CD4-positive, alpha-beta T cell treated with Interleukin-15 for 4 hours (primary cell): ENCODE results near the gene SPIN1.

Experiments
- DNase-seq: peaks from one replicate; pipeline ENCODE4 v3.0.0-alpha.2; 2020; ENCODE audit warnings: low spot score

SPIN1 gene

GRCh38 chr9:88436379-88436778 lies 48.1 kb downstream of the SPIN1 start:
- DNase-seq, result no peak

DNA sequence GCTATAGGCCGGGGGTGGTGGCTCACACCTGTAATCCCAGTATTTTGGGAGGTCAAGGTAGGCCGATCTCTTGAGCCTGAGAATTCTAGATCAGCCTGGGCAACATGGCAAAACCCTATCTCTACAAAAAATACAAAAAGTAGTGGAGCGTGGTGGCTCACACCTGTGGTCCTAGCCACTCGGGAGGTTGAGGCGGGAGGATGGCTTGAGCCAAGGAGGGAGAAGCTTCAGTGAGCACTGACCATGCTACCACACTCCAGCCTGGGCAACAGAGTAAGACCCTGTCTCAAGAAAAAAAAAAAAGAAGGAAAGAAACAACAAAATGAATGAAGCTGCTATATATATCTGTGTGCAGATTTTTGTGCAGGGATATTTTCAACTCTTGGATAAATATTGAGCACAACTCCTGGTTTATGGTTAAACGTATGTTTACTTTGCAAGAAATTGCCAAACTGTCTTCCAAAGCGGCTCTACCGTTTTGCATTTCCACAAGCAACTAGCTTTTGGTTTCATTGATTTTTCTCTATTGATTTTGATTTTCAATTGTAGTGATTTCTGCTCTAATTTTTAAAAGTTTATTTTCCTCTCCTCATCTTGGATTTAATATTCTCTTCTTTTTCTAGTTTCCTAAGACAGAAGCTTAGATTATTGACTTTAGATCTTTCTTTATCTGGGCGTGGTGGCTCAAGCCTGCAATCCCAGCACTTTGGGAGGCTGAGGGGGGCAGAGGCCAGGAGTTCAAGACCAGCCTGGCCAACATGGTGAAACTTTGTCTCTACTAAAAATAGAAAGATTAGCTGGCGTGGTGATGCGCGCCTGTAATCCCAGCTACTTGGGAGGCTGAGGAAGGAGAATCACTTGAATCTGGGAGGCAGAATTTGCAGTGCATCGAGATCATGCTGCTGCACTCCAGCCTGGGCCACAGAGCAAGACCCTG lies 49.2 kb downstream of the SPIN1 start:
- DNase-seq, result no peak

GRCh38 chr9:88438811-88439210 lies 50.6 kb downstream of the SPIN1 start:
- no peak for DNase-seq

DNA sequence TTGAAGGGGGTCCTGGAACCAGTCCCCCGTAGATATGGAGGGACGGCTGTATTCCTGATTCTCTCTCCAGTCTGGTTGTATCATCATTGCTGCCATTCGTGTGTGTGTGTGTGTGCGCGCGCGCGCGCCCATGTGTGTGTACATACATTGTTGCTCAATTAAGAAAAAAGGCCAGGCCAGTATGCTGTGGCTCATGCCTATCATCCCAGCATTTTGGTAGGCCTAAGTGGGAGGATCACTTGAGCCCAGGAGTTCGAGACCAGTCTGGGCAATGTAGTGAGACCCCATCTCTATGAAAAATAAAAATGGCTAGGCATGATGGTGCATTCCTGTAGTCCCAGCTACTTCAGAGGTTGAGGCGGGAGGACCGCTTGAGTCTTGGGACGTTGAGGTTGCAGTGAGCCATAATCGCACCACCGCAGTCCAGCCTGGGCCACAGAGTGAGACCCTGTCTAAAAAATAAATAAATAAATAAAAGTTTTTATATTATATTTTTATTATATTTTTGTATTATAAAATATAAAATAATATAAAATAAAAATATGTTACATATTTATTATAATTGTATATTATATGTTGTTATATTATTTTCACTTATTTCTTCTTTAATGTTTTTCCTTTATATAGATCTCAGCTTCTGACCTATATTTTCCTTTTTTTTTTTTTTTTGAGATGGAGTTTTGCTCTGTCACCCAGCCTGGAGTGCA lies 53.2 kb downstream of the SPIN1 start:
- no peak for DNase-seq

DNA sequence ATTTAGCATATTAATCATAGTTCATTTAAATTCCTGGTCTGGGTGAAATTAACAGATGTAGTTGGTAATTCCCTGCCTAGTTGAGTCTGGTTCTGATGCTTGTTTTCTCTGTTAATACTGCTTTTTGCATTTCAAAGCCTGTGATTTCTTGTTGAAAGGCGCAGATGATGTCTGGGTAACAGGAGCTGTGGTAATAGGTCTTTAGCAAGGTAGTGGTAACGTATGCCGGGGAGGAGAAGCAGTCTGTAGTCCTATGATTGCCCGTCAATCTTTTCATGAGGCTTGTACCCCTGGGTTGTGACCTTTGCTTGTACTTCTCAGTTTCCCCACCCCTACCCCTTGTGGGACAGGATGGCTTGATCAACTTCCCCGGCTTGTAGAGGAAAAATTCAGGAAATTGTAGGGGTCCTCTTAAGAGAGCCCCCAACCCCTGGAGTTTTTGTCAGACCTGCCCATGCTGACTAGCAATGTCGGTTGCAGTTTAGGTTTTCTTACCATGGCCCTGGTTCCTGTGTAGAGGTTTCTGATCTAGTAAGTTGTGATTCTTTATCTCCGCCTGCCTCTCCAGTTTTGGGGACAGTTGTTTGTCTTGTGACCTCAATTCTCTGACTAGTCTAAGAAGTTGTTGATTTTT lies 55.4 kb downstream of the SPIN1 start:
- no peak for DNase-seq

- no peak for DNase-seq
Observed at GRCh38 chr9:88446728-88447127, 58.5 kb downstream of the SPIN1 start.

- no peak for DNase-seq
Observed at GRCh38 chr9:88447431-88447830, 59.2 kb downstream of the SPIN1 start.

DNA sequence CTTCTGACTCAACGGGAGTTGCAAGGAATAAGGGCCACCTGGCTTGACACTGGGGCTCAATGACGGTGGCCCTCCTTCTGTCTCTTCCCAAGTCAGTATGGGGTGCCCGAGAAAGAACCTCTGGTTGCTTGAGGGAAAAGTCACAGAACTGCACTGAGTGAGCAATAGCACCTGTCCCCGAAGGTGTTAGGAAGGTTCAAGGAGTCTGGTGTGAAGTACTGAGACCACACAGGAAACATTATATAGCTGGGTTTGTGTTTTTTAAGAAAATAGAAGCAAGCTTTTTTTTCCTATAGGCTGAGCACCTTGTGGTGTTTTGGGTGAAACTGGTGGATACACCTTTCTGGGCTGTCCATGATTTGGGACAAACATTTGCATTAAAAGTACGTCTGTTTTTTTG lies 62.9 kb downstream of the SPIN1 start:
- DNase-seq, result no peak

DNA sequence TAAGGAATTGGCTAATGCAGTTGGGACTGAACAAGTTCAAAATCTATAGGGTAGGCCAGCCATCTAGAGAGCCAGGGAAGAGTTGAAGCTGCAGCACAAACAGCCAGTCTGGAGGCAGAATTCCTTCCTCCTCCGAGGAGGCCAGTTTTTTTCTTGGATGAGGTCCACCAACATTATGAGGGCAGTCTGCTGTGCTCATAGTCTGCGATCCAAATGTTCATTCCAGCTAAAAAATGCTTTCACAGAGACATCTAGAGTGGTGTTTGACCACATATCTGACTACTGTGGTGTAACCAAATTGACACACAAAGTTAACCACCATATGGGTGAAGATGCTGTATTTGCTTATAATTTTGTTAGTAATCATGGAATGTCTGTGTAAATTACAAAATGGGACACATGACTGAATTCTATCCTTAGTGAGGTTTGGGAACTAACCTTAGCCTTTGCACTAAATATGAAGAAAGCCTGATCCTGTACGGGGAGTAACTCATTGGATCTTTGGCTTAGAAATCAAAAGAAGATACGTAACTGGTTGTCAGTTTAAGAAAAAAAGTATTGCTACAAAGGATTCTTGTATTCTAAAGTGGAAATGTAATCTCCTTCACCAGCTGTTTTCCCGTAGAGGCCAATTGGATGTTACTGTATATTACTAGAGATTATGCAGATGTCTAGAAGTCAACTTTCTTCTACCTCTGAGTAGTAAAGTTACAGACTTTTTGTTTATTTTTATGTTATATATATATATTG lies 70.6 kb downstream of the SPIN1 start:
- DNase-seq, result no peak

GRCh38 chr9:88460587-88461332 lies 72.5 kb downstream of the SPIN1 start:
- no peak for DNase-seq

DNA sequence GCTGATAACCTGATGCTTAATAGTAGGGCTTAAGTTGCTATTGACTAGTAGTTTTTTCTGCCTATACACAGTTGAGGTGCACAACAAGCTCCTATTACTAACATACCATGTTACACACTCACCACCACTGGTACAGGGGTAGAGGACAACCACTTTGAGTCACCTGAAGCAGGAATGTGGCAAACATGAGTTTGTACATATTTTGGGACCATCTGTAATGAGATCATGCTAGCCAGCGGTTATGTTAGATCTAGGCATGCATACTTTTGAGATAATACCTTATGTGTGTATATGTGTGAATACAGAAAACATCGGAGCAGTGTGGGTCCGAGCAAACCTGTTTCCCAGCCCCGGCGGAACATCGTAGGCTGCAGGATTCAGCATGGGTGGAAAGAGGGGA lies 73.9 kb downstream of the SPIN1 start:
- DNase-seq, result no peak

GRCh38 chr9:88464851-88465250 lies 76.6 kb downstream of the SPIN1 start:
- DNase-seq, result no peak

DNA sequence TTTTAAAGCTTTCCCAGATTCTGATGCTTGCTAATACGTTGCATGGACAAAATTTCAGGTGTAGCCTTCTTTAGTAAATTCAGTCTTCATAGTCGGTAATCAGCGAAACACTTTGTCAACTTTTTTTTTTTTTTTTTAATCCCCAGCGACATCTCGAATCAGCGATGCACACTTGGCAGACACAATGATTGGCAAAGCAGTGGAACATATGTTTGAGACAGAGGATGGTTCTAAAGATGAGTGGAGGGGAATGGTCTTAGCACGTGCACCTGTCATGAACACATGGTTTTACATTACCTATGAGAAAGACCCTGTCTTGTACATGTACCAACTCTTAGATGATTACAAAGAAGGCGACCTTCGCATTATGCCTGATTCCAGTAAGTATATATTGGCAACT lies 80.0 kb downstream of the SPIN1 start:
- no peak for DNase-seq

- DNase-seq, result no peak
Observed at GRCh38 chr9:88476491-88477271, 88.4 kb downstream of the SPIN1 start.

DNA sequence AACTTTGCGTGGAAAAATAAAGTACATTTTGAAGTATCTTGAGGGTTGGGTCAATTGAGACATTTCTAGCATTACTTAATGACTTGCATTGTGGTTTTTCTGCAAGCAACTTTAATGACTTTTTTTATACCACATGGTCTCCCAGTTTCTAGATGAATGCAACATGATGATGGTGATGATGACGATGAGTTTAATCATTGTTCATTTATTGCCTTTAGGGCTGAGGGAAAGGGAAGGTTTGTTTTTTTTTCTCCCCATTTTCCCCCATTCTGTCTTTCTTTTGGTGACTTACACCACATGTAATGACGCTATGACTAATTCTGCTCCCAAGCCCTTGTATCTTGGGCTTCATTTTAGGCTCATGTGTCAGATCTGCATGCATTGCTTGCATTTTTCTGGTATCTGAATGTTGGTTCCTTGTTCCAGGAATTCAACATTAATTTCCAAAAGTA lies 89.1 kb downstream of the SPIN1 start:
- DNase-seq, result no peak

DNA sequence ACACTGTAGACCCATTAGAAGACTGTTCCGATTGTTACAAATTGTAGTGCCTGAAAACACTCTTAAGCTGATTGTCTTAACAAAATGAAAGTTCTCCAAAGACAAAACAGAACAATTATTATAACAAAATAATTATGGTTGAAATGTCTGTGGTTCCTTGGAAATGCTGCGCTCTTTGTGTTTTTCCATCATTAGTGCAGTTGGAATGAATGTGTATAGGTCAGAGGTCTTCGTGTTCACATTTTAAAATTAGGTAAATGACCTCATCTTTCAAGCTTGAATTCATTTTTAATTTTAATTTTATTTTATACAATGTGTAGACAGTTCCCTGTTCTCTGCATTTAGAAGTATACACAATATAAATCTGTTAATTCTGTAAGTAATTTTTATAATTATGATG lies 90.0 kb downstream of the SPIN1 start:
- no peak for DNase-seq

DNA sequence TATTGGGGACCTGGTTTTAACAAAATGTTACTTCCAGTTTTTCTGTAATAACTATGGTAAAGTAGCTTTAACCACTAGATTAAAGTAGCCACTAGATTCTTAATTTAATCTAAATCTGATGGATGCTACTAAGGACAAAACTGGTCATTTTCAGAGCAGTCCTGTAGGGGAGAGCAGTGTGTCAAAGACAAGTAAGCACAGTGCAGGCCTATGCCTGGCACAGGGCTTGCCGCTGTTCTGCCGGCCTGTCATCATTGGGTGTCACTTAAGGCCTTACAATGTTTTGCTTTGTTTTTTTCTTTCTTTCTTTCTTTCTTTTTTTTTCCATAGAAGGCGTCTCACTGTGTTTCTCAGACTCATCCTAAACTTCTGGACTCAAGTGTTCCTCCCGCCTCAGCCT lies 93.7 kb downstream of the SPIN1 start:
- no peak for DNase-seq

- no peak for DNase-seq
Observed at GRCh38 chr9:88488166-88488565, 99.9 kb downstream of the SPIN1 start.

- no peak for DNase-seq
Observed at GRCh38 chr9:88494983-88495721, 106.9 kb downstream of the SPIN1 start.

GRCh38 chr9:88497224-88497623 lies 109.0 kb downstream of the SPIN1 start:
- DNase-seq, result no peak
